Lower lobe of right lung (tissue), 2 donors: ENCODE data around the gene PDZD2. TPM values are rescaled to one million over a fixed set of nuclear protein-coding genes. Genes with fewer than 3 reads are reported as not detected.

Experiments used
- ATAC-seq, 2 donors: fragments of 200-7000 bp; cut with Tn5 transposase; one replicate each; pipeline ENCODE4 v1.9.1; 2020 to 2022; ENCODE audit warnings: mild to moderate bottlenecking in 2 of 2, moderate library complexity in 2 of 2
- DNase-seq: peaks from one replicate; pipeline ENCODE4 v3.0.0-alpha.2; 2020
- H3K27ac ChIP-seq: fragments of 200-600 bp; one replicate; pipeline ENCODE4 v1.8.0; 2022
- H3K27me3 ChIP-seq: fragments of 200-600 bp; one replicate; pipeline ENCODE4 v1.8.0; 2022; ENCODE audit warnings: low read depth
- H3K36me3 ChIP-seq: fragments of 200-600 bp; one replicate; pipeline ENCODE4 v1.8.0; 2022; ENCODE audit warnings: mild to moderate bottlenecking
- H3K4me1 ChIP-seq: fragments of 200-600 bp; one replicate; pipeline ENCODE4 v1.8.0; 2022
- H3K4me3 ChIP-seq: fragments of 200-600 bp; one replicate; pipeline ENCODE4 v1.8.0; 2022; ENCODE audit warnings: mild to moderate bottlenecking
- H3K9me3 ChIP-seq: fragments of 200-600 bp; one replicate; pipeline ENCODE4 v1.8.0; 2022
- CTCF ChIP-seq: fragments of 200-600 bp; IDR thresholded peaks from one replicate; pipeline ENCODE4 v1.8.0; 2022; ENCODE audit warnings: antibody characterized with exemption, mild to moderate bottlenecking
- intact Hi-C: fragments of 100-400 bp; cut with DNase I; formaldehyde crosslinking; loops from one replicate; pipeline ENCODE4 v1.11.0; 2022
- total RNA-seq: library from RNA; stranded (reverse); fragmentation: NEBNext Ultra II Directional; extraction: Animal tissue kit (Norgen Biotek cat#: 25700); gene quantifications from one replicate; pipeline ENCODE4 v1.2.1, GENCODE V29; 2021
- donor health status: DM: no; HTN: yes; CAD: no; lungs with severe emphysema.

PDZD2 gene
- total RNA-seq, 1 donor from 2014 or later = 67.8 TPM

GRCh38 chr5:32098291-32098690, 459.4 kb downstream of the PDZD2 start:
- Histone ChIP-seq H3K4me1 (peaks cover 23% of the 10 kb centered on the region), H3K9me3 (no peaks in the 10 kb centered on the region), H3K4me3 (no peak overlapping the region), H3K27ac (peak overlapping the region; percentile 39), H3K27me3 (no peaks in the 10 kb centered on the region), H3K36me3 (peaks cover 73% of the 10 kb centered on the region)
- ATAC-seq (peak in 1 of 2 donors; percentile 16), DNase-seq (no peak)
- no peak for TF ChIP-seq CTCF
- intact Hi-C loops = no loop called here

- TF ChIP-seq CTCF = no peak
- no peak for DNase-seq
- intact Hi-C loops = no loop called here
- Histone ChIP-seq H3K27ac (peak overlapping the region; percentile 39), H3K9me3 (no peaks in the 10 kb centered on the region), H3K4me1 (peaks cover 23% of the 10 kb centered on the region), H3K27me3 (no peaks in the 10 kb centered on the region), H3K36me3 (peaks cover 74% of the 10 kb centered on the region), H3K4me3 (no peak overlapping the region)
- ATAC-seq = no peak
Observed at GRCh38 chr5:32098890-32099310, 460.0 kb downstream of the PDZD2 start.

GRCh38 chr5:32099486-32100035, 460.6 kb downstream of the PDZD2 start:
- peaks cover 22% of the 10 kb centered on the region for H3K4me1 ChIP-seq
- no peak for ATAC-seq
- peaks cover 74% of the 10 kb centered on the region for H3K36me3 ChIP-seq
- no peak overlapping the region for H3K4me3 ChIP-seq
- H3K27ac ChIP-seq = peak overlapping the region; percentile 39
- no peaks in the 10 kb centered on the region for H3K9me3 ChIP-seq
- TF ChIP-seq CTCF = no peak
- intact Hi-C loops = no loop called here
- H3K27me3 ChIP-seq = no peaks in the 10 kb centered on the region
- DNase-seq = no peak

- ATAC-seq (no peak), DNase-seq (no peak)
- Histone ChIP-seq H3K4me3 (no peak overlapping the region), H3K9me3 (no peaks in the 10 kb centered on the region), H3K4me1 (peaks cover 16% of the 10 kb centered on the region), H3K27ac (peak overlapping the region; percentile 39), H3K36me3 (peaks cover 81% of the 10 kb centered on the region), H3K27me3 (no peaks in the 10 kb centered on the region)
- no peak for TF ChIP-seq CTCF
- intact Hi-C loops = no loop called here
Observed at GRCh38 chr5:32100230-32100629, 461.3 kb downstream of the PDZD2 start.

- peak overlapping the region; percentile 39 for H3K27ac ChIP-seq
- intact Hi-C loops = no loop called here
- no peak for TF ChIP-seq CTCF
- ATAC-seq (no peak), DNase-seq (no peak)
- peaks cover 12% of the 10 kb centered on the region for H3K4me1 ChIP-seq
- H3K36me3 ChIP-seq = peaks cover 87% of the 10 kb centered on the region
- H3K9me3 ChIP-seq = no peaks in the 10 kb centered on the region
- no peaks in the 10 kb centered on the region for H3K27me3 ChIP-seq
- no peak overlapping the region for H3K4me3 ChIP-seq
Observed at GRCh38 chr5:32100691-32101302, 461.9 kb downstream of the PDZD2 start.
